ENCODE measurements around the gene MPRIP. TPM values are rescaled to one million over a fixed set of nuclear protein-coding genes. Genes with fewer than 3 reads are reported as not detected.

Gene MPRIP
- total RNA-seq, 1 donor from 2014 or later: 144 TPM

DNA sequence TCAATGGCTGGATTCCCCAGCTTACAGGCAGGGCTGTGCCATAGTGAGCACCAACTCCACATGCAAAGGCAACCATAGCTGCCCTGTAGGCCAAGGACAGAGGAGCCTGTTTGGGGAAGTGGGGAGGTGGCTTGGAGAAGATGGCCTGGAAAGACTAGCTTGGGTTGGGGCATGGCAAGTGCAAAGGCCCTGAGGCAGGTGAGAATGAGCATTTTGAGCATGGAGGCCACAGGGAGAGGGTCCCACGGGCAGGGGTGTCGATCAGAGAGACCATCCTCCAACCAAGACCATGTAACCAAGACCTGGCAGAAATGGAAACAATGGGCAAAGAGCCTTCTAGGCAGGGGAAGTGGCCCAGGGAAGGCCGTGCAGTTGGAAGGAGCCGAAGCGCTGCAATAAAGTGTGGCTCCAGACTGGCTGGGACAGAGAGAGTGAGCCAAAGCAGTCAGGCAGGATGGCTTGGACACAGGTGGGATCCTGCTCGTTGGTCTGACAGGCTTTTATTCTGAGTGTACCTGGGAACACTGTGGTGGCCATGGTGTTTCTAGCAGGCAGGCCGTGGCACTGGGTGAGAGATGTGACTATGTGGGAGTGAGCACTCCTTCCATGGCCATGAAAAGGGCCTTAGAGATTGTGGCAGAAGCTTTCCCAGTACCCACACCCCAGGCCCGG, 24.8 kb upstream of the MPRIP start:
- no peak for DNase-seq (ENCODE audit: low spot score)
- H3K27ac Mint-ChIP-seq: no peak overlapping the region
- no peak overlapping the region for H3K4me3 Mint-ChIP-seq (ENCODE audit: low read depth)
- intact Hi-C loops (cut with micrococcal nuclease): no loop called here
- H3K9me3 Mint-ChIP-seq: no peaks in the 10 kb centered on the region
- H3K4me1 Mint-ChIP-seq (ENCODE audit: low read depth): peaks cover 20% of the 10 kb centered on the region
- no peaks in the 10 kb centered on the region for H3K27me3 Mint-ChIP-seq (ENCODE audit: low read depth)
- no peaks in the 10 kb centered on the region for H3K36me3 Mint-ChIP-seq (ENCODE audit: low read depth)

DNA sequence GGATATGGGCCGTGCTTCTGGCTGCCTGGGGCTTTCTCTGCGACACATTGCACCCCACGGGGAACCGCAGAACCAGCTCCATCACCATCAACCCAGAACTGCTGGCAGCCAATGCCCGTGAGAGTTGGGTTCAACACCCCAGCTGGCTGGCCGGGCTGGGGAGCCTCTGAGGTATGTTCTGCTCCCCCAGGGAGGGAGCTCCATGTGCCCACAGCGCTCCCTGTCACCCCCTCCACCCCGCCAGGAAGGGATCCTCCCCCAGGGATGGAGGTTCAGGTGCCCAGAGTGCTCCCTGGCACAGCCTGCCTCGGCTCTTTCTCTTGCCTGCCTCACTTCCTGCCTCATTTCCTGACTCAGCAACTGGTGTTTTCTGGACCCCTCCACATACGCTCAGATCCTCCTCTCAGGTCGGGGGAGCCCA, 24.2 kb upstream of the MPRIP start:
- intact Hi-C loops (cut with micrococcal nuclease): no loop called here
- H3K4me3 Mint-ChIP-seq (ENCODE audit: low read depth): no peak overlapping the region
- peaks cover 1% of the 10 kb centered on the region for H3K27me3 Mint-ChIP-seq (ENCODE audit: low read depth)
- no peaks in the 10 kb centered on the region for H3K9me3 Mint-ChIP-seq
- H3K4me1 Mint-ChIP-seq (ENCODE audit: low read depth): peaks cover 20% of the 10 kb centered on the region
- no peaks in the 10 kb centered on the region for H3K36me3 Mint-ChIP-seq (ENCODE audit: low read depth)
- no peak overlapping the region for H3K27ac Mint-ChIP-seq
- DNase-seq (ENCODE audit: low spot score): no peak

DNA sequence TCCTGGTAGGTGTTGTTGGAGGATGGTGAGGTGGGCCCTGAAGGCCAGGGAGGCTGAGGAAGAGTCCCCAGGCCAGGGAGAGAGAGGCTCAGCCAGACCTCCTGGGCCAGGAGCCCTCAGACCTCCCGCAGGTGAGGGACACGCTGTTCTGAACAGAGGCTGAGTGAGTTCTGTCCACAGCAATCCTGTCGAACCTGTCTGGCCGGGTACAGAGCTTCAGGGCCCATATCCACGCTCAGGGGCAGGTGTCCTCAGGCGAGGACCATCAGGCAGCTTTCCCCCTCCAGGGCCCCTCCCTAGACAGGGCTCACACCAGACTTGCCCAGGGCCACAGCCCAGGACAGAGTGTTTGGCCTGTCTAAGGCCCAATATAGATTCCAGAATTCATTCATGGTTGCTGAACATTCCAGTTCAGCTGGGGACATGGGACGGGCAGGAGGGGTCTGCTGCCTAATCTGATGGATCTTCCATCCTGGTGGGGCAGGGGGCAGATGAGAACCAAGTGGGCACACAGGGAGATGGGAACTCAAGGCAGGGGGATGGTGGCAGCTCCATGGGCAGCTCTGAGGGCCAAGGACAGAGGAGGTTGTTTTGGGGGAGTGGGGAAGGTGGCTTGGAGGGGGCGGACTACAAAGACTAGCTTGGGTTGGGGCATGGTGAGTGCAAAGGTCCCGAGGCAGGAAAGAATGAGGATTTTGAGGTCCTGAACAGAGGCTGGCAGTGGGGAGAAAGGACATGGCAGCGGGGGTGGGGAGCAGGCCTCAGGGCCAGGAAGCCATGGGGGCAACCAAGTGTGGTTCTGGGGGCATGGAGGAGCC, 23.4 kb upstream of the MPRIP start:
- Mint-ChIP-seq H3K27me3 (ENCODE audit: low read depth) (peaks cover 3% of the 10 kb centered on the region), H3K27ac (no peak overlapping the region), H3K36me3 (ENCODE audit: low read depth) (no peaks in the 10 kb centered on the region), H3K4me3 (ENCODE audit: low read depth) (no peak overlapping the region), H3K4me1 (ENCODE audit: low read depth) (peaks cover 20% of the 10 kb centered on the region), H3K9me3 (no peaks in the 10 kb centered on the region)
- intact Hi-C loops (cut with micrococcal nuclease): no loop called here
- DNase-seq (ENCODE audit: low spot score): no peak

DNA sequence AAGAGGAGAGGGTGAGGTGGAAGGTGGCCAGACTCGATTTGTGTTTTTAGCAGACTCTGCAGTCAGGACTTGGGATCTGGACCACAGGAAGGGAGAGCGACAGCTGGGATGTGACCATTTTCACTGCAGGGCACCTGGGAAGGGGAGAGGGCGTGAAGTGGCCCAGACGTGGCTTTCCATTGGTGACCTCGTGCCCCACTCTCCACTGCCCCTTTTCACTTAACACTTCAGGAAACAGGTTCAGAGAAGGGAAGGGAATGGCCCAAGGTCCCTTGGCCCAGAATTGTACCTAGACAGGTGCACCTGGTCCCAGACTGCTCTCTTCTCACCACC, 22.9 kb upstream of the MPRIP start:
- DNase-seq (ENCODE audit: low spot score): no peak
- Mint-ChIP-seq H3K27ac (no peak overlapping the region), H3K27me3 (ENCODE audit: low read depth) (peaks cover 3% of the 10 kb centered on the region), H3K4me3 (ENCODE audit: low read depth) (no peak overlapping the region), H3K4me1 (ENCODE audit: low read depth) (peaks cover 20% of the 10 kb centered on the region), H3K36me3 (ENCODE audit: low read depth) (no peaks in the 10 kb centered on the region), H3K9me3 (no peaks in the 10 kb centered on the region)
- intact Hi-C loops (cut with micrococcal nuclease): no loop called here

DNA sequence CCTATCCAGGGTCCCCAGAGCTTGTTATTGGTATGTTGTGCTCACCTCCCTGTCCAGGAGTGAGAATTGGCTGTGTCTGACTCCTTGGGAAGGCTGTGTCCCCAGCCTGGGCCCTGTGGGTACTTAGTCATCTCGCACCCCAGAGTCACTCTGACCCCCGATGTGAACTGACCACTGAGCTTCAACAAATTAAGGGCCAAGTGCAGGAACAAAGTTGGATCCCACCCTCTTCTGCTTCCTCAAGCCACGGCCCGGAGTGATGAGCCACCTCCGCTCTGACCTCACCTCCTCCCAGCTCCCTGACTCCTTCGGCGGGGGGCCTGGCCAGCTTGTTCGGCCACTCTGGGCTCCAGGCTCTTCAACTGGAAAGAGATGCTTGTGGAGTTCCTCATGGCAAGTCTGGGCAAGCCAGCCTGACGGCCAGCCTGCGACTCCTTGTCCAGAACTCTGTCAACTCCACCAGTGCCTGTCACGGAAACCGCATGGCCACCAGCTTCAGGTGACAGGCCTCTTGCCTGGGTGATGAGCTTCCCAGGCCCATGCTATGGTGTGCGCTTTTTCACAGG, 22.3 kb upstream of the MPRIP start:
- Mint-ChIP-seq H3K27me3 (ENCODE audit: low read depth) (peaks cover 3% of the 10 kb centered on the region), H3K27ac (no peak overlapping the region), H3K4me3 (ENCODE audit: low read depth) (no peak overlapping the region), H3K4me1 (ENCODE audit: low read depth) (peaks cover 20% of the 10 kb centered on the region), H3K9me3 (no peaks in the 10 kb centered on the region), H3K36me3 (ENCODE audit: low read depth) (no peaks in the 10 kb centered on the region)
- DNase-seq (ENCODE audit: low spot score): no peak
- intact Hi-C loops (cut with micrococcal nuclease): no loop called here

DNA sequence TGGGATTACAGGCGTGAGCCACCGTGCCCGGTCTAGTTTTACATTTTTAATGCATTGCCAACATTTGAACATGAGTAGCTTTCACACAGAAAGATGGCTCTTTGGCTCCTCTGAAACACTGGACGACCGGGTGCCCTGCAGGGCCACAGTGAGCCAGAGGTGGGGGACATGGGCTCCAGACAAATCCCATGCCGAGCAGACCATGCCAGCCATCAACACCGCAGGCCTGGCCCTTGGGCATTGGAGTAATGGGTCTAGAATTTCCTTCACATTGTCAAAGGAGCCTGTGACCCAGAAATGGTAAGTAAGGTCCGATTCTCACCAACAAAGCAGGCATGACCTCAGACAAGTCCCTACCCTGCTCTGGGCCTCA, 21.4 kb upstream of the MPRIP start:
- H3K4me1 Mint-ChIP-seq (ENCODE audit: low read depth): peaks cover 15% of the 10 kb centered on the region
- H3K4me3 Mint-ChIP-seq (ENCODE audit: low read depth): no peak overlapping the region
- peaks cover 3% of the 10 kb centered on the region for H3K27me3 Mint-ChIP-seq (ENCODE audit: low read depth)
- DNase-seq (ENCODE audit: low spot score): no peak
- H3K27ac Mint-ChIP-seq: no peak overlapping the region
- intact Hi-C loops (cut with micrococcal nuclease): no loop called here
- no peaks in the 10 kb centered on the region for H3K9me3 Mint-ChIP-seq
- H3K36me3 Mint-ChIP-seq (ENCODE audit: low read depth): no peaks in the 10 kb centered on the region

DNA sequence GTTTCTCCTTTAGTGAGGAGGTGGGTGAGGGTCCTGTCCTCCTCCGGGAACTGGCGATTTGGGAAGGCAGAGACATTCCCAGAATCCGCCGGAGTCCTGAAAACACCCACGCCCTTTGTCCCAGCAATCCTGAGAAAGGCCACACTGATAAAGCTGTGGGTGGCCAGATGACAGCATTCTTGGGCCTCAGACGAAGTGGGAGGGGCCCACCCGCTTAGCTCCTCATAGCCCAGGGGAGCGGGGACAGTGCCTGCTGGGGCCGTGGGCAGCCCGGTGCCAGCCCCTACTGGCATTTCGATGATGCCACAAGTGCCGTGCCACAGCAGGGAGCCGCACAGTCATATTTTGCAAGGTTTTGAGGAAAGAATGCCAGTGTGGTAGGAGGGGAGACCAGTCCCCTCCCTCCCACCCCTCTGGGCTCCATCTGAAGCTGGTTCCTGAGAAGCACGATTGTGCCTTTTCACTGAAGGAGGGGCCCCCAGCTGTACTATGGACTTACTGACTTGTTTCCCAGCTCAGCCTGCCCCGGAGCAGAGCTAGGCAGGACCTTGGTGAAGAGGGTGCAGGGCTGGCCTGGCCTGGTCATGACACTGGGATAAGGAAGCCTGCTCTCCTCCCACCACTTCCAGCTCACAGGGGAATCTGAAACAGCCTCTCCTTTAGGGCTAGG, 20.9 kb upstream of the MPRIP start:
- Mint-ChIP-seq H3K36me3 (ENCODE audit: low read depth) (no peaks in the 10 kb centered on the region), H3K4me1 (ENCODE audit: low read depth) (peaks cover 11% of the 10 kb centered on the region), H3K27ac (no peak overlapping the region), H3K4me3 (ENCODE audit: low read depth) (no peak overlapping the region), H3K27me3 (ENCODE audit: low read depth) (peaks cover 3% of the 10 kb centered on the region), H3K9me3 (no peaks in the 10 kb centered on the region)
- intact Hi-C loops (cut with micrococcal nuclease): no loop called here
- DNase-seq (ENCODE audit: low spot score): no peak

DNA sequence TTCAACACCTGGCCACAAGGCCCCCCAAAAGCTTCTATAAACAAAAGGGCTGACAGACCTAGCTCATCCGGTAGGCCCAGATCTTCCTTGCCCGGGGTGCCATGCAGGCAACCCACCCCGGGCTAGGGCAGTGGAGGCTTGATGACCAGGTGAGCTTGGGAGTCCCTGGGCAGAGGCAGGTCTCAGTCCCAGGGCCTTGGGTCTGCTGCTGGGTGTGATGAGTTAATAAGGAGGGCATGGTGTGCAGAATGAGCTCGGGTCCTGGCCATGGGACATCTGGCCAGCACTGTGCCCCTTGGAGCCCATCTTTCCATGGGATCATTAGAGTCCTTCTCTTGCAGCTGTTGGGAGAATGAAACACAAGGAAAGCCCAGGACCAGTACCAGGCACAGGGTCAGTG, 20.2 kb upstream of the MPRIP start:
- Mint-ChIP-seq H3K27ac (no peak overlapping the region), H3K9me3 (no peaks in the 10 kb centered on the region), H3K27me3 (ENCODE audit: low read depth) (peaks cover 3% of the 10 kb centered on the region), H3K36me3 (ENCODE audit: low read depth) (no peaks in the 10 kb centered on the region), H3K4me3 (ENCODE audit: low read depth) (no peak overlapping the region), H3K4me1 (ENCODE audit: low read depth) (peaks cover 4% of the 10 kb centered on the region)
- intact Hi-C loops (cut with micrococcal nuclease): no loop called here
- no peak for DNase-seq (ENCODE audit: low spot score)

DNA sequence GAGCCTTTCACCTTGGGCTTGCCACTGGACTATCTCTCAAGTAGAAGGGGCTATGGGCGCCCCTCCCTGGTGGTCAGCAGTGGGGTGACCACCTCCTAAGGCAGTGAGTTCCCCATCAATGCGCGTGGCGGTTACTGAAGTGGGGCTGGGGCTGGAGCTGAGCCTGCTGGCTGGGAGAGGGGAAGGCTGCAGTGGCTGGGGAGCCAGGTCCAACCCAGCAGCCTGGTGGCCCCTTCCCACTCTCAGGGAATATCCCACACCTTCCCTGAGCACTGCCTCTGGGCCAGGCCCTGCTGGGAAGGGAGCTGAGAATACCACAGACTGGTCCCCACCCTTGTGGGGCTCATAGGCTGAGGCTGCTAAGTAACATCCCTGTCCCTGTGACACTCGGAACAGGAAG, 19.8 kb upstream of the MPRIP start:
- no peak for DNase-seq (ENCODE audit: low spot score)
- peaks cover 3% of the 10 kb centered on the region for H3K4me1 Mint-ChIP-seq (ENCODE audit: low read depth)
- peaks cover 3% of the 10 kb centered on the region for H3K27me3 Mint-ChIP-seq (ENCODE audit: low read depth)
- H3K36me3 Mint-ChIP-seq (ENCODE audit: low read depth): no peaks in the 10 kb centered on the region
- no peaks in the 10 kb centered on the region for H3K9me3 Mint-ChIP-seq
- H3K4me3 Mint-ChIP-seq (ENCODE audit: low read depth): no peak overlapping the region
- no peak overlapping the region for H3K27ac Mint-ChIP-seq
- intact Hi-C loops (cut with micrococcal nuclease): no loop called here

DNA sequence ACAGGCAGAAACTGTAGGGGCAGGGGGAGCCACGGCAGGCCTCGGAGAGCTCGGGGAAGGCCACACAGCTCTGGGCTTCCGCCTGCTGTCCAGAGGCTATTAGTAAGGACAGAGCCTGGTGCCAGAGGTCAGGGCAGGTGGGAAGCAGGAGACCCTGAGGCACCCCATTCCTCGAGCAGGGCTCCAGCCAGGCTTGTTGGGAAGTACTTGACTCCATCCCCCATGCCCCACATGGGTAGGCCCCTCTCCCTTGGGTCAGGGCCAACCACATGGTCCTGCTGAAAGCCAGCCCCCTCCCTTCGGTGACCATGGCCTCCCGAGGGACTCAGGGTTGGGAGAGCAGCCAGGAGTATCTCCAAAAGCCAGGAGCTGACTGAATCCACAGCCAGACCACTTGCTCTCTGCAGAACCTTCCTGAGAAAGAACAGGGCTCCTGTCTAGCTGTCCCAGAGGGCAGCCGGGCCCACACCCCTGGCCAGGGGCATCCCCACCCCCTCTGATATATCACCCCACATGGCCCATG, 17.4 kb upstream of the MPRIP start:
- intact Hi-C loops (cut with micrococcal nuclease): no loop called here
- Mint-ChIP-seq H3K27me3 (ENCODE audit: low read depth) (peaks cover 3% of the 10 kb centered on the region), H3K27ac (no peak overlapping the region), H3K4me3 (ENCODE audit: low read depth) (no peak overlapping the region), H3K4me1 (ENCODE audit: low read depth) (no peaks in the 10 kb centered on the region), H3K9me3 (no peaks in the 10 kb centered on the region), H3K36me3 (ENCODE audit: low read depth) (no peaks in the 10 kb centered on the region)
- DNase-seq (ENCODE audit: low spot score): no peak

DNA sequence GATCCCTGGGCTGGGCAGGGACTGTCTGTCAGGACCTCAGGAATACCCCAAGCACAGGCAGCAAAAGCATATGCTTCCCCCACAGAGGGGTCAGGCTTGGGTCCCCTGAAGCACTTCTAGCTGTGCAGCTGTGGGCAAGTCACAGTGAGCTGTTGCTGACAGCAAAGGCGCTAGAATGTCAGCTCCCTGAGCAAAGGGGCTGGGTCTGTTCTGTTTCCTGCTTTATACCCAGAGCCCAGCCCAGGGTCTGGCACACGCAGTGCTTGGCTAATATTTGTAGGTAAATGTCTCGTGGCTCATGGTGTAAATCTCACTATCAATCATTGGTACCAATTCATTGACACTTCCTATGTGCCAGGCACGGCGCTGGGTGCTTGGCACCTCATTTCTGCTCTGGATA, 16.6 kb upstream of the MPRIP start:
- Mint-ChIP-seq H3K4me1 (ENCODE audit: low read depth) (no peaks in the 10 kb centered on the region), H3K4me3 (ENCODE audit: low read depth) (no peak overlapping the region), H3K9me3 (no peaks in the 10 kb centered on the region), H3K36me3 (ENCODE audit: low read depth) (no peaks in the 10 kb centered on the region), H3K27me3 (ENCODE audit: low read depth) (peaks cover 3% of the 10 kb centered on the region), H3K27ac (no peak overlapping the region)
- no peak for DNase-seq (ENCODE audit: low spot score)
- intact Hi-C loops (cut with micrococcal nuclease): no loop called here

DNA sequence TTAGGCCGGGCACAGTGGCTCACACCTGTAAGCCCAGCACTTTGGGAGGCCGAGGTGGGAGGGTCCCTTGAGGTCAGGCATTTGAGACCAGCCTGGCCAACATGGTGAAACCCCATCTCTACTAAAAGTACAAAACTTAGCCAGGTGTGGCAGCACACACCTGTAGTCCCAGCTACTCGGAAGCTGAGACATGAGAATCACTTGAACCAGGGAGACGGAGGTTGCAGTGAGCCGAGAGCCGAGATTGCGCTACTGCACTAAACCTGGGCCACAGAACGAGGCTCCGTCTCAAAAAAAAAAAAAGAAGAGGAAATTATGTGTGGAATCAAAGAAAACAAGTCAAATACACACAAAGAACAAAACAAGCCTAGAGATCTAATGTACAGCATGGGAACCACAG, 16.1 kb upstream of the MPRIP start:
- Mint-ChIP-seq H3K27me3 (ENCODE audit: low read depth) (peaks cover 3% of the 10 kb centered on the region), H3K36me3 (ENCODE audit: low read depth) (no peaks in the 10 kb centered on the region), H3K9me3 (no peaks in the 10 kb centered on the region), H3K4me1 (ENCODE audit: low read depth) (no peaks in the 10 kb centered on the region), H3K27ac (no peak overlapping the region), H3K4me3 (ENCODE audit: low read depth) (no peak overlapping the region)
- DNase-seq (ENCODE audit: low spot score): no peak
- intact Hi-C loops (cut with micrococcal nuclease): no loop called here
